Measurements from ENCODE around the gene STK4.

GRCh38 chr20:45042978-45043377, 76.7 kb downstream of the STK4 start:
- TF ChIP-seq CTCF (IDR thresholded peaks at IDR 0.05) (no peak), POLR2A (IDR thresholded peaks at IDR 0.05) (no peak), POLR2AphosphoS5 (IDR thresholded peaks at IDR 0.05; ENCODE audit: insufficient read depth in 1 of 2, low read depth in 1 of 2) (no peak)

All from vagina (tissue), 2 donors.